ENCODE results near the gene PCDH17. TPM values are rescaled to one million over a fixed set of nuclear protein-coding genes. Genes with fewer than 3 reads are reported as not detected.

PCDH17 gene
- total RNA-seq, 1 experiment from 2014 or later: not detected

- no peaks in the 10 kb centered on the region for H3K9me3 ChIP-seq (replicated peaks)
- no peak overlapping the region for H3K27ac ChIP-seq
- H3K27me3 ChIP-seq (replicated peaks): peaks cover 21% of the 10 kb centered on the region
- H3K36me3 ChIP-seq: no peaks in the 10 kb centered on the region
- no peak overlapping the region for H3K4me3 ChIP-seq
- H3K4me1 ChIP-seq (replicated peaks): no peaks in the 10 kb centered on the region
- no peak for DNase-seq (ENCODE audit: low read depth in 1 of 2, low spot score in 2 of 2)
These were observed 616 bp upstream of the PCDH17 start for GRCh38 chr13:57630661-57631595.

- no peaks in the 10 kb centered on the region for H3K4me1 ChIP-seq (replicated peaks)
- no peaks in the 10 kb centered on the region for H3K36me3 ChIP-seq
- H3K27me3 ChIP-seq (replicated peaks): peaks cover 21% of the 10 kb centered on the region
- no peak overlapping the region for H3K27ac ChIP-seq
- no peak for DNase-seq (ENCODE audit: low read depth in 1 of 2, low spot score in 2 of 2)
- no peak overlapping the region for H3K4me3 ChIP-seq
- no peaks in the 10 kb centered on the region for H3K9me3 ChIP-seq (replicated peaks)
These were observed 964 bp downstream of the PCDH17 start for GRCh38 chr13:57632276-57633140.

DNA sequence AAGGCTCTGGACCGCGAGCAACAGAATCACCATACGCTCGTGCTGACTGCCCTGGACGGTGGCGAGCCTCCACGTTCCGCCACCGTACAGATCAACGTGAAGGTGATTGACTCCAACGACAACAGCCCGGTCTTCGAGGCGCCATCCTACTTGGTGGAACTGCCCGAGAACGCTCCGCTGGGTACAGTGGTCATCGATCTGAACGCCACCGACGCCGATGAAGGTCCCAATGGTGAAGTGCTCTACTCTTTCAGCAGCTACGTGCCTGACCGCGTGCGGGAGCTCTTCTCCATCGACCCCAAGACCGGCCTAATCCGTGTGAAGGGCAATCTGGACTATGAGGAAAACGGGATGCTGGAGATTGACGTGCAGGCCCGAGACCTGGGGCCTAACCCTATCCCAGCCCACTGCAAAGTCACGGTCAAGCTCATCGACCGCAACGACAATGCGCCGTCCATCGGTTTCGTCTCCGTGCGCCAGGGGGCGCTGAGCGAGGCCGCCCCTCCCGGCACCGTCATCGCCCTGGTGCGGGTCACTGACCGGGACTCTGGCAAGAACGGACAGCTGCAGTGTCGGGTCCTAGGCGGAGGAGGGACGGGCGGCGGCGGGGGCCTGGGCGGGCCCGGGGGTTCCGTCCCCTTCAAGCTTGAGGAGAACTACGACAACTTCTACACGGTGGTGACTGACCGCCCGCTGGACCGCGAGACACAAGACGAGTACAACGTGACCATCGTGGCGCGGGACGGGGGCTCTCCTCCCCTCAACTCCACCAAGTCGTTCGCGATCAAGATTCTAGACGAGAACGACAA lies 1.8 kb downstream of the PCDH17 start:
- Histone ChIP-seq H3K4me1 (replicated peaks) (no peaks in the 10 kb centered on the region), H3K27me3 (replicated peaks) (peaks cover 21% of the 10 kb centered on the region), H3K36me3 (no peaks in the 10 kb centered on the region)

GRCh38 chr13:57633950-57634838 lies 2.6 kb downstream of the PCDH17 start:
- Histone ChIP-seq H3K4me3 (no peak overlapping the region), H3K36me3 (no peaks in the 10 kb centered on the region), H3K27me3 (replicated peaks) (peaks cover 17% of the 10 kb centered on the region), H3K9me3 (replicated peaks) (no peaks in the 10 kb centered on the region), H3K27ac (no peak overlapping the region), H3K4me1 (replicated peaks) (no peaks in the 10 kb centered on the region)
- no peak for DNase-seq (ENCODE audit: low read depth in 1 of 2, low spot score in 2 of 2)

More for the DNA sequence above, 1.8 kb downstream of the PCDH17 start:
- DNase-seq (ENCODE audit: low read depth in 1 of 2, low spot score in 2 of 2): no peak
- Histone ChIP-seq H3K4me3 (no peak overlapping the region), H3K27ac (no peak overlapping the region), H3K9me3 (replicated peaks) (no peaks in the 10 kb centered on the region)

DNA sequence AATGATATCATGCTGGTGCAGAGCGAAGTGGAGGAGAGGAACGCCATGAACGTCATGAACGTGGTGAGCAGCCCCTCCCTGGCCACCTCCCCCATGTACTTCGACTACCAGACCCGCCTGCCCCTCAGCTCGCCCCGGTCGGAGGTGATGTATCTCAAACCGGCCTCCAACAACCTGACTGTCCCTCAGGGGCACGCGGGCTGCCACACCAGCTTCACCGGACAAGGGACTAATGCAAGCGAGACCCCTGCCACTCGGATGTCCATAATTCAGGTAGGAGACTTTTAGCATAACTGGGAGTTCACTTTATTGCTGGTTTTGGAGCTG lies 3.3 kb downstream of the PCDH17 start:
- DNase-seq (ENCODE audit: low read depth in 1 of 2, low spot score in 2 of 2): no peak
- Histone ChIP-seq H3K27me3 (replicated peaks) (peaks cover 11% of the 10 kb centered on the region), H3K27ac (no peak overlapping the region), H3K36me3 (no peaks in the 10 kb centered on the region), H3K4me1 (replicated peaks) (no peaks in the 10 kb centered on the region), H3K9me3 (replicated peaks) (no peaks in the 10 kb centered on the region), H3K4me3 (no peak overlapping the region)

GRCh38 chr13:57635541-57636085 lies 4.1 kb downstream of the PCDH17 start:
- DNase-seq (ENCODE audit: low read depth in 1 of 2, low spot score in 2 of 2): no peak
- H3K36me3 ChIP-seq: no peaks in the 10 kb centered on the region
- H3K4me3 ChIP-seq: no peak overlapping the region
- no peak overlapping the region for H3K27ac ChIP-seq
- no peaks in the 10 kb centered on the region for H3K9me3 ChIP-seq (replicated peaks)
- peaks cover 6% of the 10 kb centered on the region for H3K27me3 ChIP-seq (replicated peaks)
- H3K4me1 ChIP-seq (replicated peaks): no peaks in the 10 kb centered on the region

- Histone ChIP-seq H3K4me3 (no peak overlapping the region), H3K36me3 (no peaks in the 10 kb centered on the region), H3K9me3 (replicated peaks) (no peaks in the 10 kb centered on the region), H3K4me1 (replicated peaks) (no peaks in the 10 kb centered on the region), H3K27me3 (replicated peaks) (peaks cover under 1% of the 10 kb centered on the region; the same call in 1 of the 2 replicates), H3K27ac (no peak overlapping the region)
- DNase-seq (ENCODE audit: low read depth in 1 of 2, low spot score in 2 of 2): no peak
These were observed 5.3 kb downstream of the PCDH17 start for GRCh38 chr13:57636816-57637215.

- DNase-seq (ENCODE audit: low read depth in 1 of 2, low spot score in 2 of 2): no peak
- Histone ChIP-seq H3K4me3 (no peak overlapping the region), H3K9me3 (replicated peaks) (no peaks in the 10 kb centered on the region), H3K4me1 (replicated peaks) (no peaks in the 10 kb centered on the region), H3K27me3 (replicated peaks) (no peaks in the 10 kb centered on the region), H3K36me3 (no peaks in the 10 kb centered on the region), H3K27ac (no peak overlapping the region)
These were observed 6.0 kb downstream of the PCDH17 start for GRCh38 chr13:57637515-57637914.

DNA sequence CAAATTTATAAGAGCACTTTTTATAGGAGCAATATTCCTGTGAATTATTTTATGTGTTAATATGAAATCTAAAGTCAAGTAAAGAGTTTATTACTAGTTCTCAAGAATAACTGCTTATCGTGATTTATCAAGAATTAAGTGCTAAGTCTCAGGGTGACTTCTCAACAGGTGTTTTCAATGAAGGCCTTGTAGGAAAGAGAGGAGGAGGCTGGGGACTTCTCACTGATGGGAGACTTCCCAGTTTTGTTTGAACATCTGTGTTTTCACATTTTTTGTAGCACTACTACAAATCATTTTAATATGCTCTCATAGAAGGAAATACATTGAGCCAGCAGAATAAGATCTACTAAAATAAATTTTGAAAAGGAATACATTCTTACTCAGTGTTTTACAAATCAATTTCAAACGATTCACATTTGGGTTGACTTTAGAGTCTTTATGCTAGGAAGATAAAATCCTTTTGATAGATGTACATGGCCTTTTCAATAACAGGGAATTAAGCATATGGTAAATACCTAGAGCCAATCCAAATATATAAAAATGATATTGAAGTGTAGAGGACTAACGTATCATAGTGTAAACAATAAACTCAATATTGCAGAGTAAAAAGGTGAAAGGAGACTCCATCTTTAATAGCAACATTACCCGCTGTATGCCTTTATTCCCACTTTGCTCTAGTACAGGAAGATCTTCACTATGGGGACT lies 6.8 kb downstream of the PCDH17 start:
- no peaks in the 10 kb centered on the region for H3K4me1 ChIP-seq (replicated peaks)
- H3K9me3 ChIP-seq (replicated peaks): no peaks in the 10 kb centered on the region
- no peak overlapping the region for H3K4me3 ChIP-seq
- H3K36me3 ChIP-seq: no peaks in the 10 kb centered on the region
- H3K27me3 ChIP-seq (replicated peaks): no peaks in the 10 kb centered on the region
- DNase-seq (ENCODE audit: low read depth in 1 of 2, low spot score in 2 of 2): no peak
- no peak overlapping the region for H3K27ac ChIP-seq

DNA sequence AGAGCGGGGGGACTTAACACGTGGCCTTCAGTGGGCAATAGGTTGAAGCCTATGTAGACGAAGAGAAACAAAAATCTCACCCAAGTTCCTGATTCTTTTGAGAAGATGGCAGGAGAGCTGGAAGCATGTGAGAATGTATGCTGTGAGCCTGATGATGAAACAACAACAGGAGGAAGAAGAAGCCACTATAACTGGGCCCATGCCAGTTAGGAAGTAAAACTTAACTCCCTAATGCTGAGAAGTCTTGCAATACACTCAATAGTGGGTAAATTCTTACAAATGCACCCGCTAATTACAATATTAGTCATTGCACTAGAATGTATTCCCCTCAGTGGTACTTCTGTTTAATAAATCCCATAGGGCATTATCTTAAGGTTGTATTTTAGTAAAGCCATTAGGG lies 9.1 kb downstream of the PCDH17 start:
- Histone ChIP-seq H3K27me3 (replicated peaks) (no peaks in the 10 kb centered on the region), H3K36me3 (no peaks in the 10 kb centered on the region), H3K4me1 (replicated peaks) (no peaks in the 10 kb centered on the region), H3K4me3 (no peak overlapping the region), H3K27ac (no peak overlapping the region), H3K9me3 (replicated peaks) (no peaks in the 10 kb centered on the region)
- no peak for DNase-seq (ENCODE audit: low read depth in 1 of 2, low spot score in 2 of 2)

DNA sequence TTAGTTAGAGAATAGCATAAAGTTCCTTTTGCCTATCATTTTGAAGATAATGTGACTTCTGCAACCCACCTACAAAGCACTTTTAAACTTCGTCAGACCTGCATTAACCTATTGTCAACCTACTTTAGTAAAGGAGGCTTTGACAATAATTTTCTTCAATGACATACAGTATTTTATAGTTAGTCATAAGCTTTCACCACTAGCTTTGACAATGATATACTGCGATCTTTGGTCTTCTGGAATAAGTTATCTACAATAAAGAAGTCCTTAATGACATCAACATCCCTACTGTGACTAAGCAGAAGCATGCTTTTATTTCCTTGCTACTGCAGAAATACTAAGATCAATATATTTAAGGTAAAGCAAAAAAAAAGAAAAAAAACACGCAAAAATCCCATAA lies 9.5 kb downstream of the PCDH17 start:
- no peak overlapping the region for H3K27ac ChIP-seq
- no peak overlapping the region for H3K4me3 ChIP-seq
- no peak for DNase-seq (ENCODE audit: low read depth in 1 of 2, low spot score in 2 of 2)
- H3K9me3 ChIP-seq (replicated peaks): no peaks in the 10 kb centered on the region
- no peaks in the 10 kb centered on the region for H3K36me3 ChIP-seq
- no peaks in the 10 kb centered on the region for H3K27me3 ChIP-seq (replicated peaks)
- no peaks in the 10 kb centered on the region for H3K4me1 ChIP-seq (replicated peaks)

GRCh38 chr13:57644106-57644505 lies 12.6 kb downstream of the PCDH17 start:
- no peaks in the 10 kb centered on the region for H3K4me1 ChIP-seq (replicated peaks)
- no peaks in the 10 kb centered on the region for H3K36me3 ChIP-seq
- H3K27ac ChIP-seq: no peak overlapping the region
- no peak for DNase-seq (ENCODE audit: low read depth in 1 of 2, low spot score in 2 of 2)
- no peak overlapping the region for H3K4me3 ChIP-seq
- no peaks in the 10 kb centered on the region for H3K9me3 ChIP-seq (replicated peaks)
- no peaks in the 10 kb centered on the region for H3K27me3 ChIP-seq (replicated peaks)

All from SJSA1 (cell line).